Adipocyte (in vitro differentiated cells): ENCODE measurements around the gene ADCY3.
A peak's percentile ranks its signal among the peaks of the same experiment; 100 is the strongest.

Experiments used
- DNase-seq: peaks from one replicate; pipeline ENCODE4 v3.0.0-alpha.2; 2015; ENCODE audit warnings: low read depth
- H3K27me3 ChIP-seq: replicated peaks from 2 replicates; pipeline ENCODE4 v1.7.0; 2013; ENCODE audit warnings: mild to moderate bottlenecking, low read length, moderate library complexity; ENCODE audit not compliant: control insufficient read depth, insufficient read depth
- H3K36me3 ChIP-seq: 2 replicates; pipeline ENCODE4 v1.7.0; 2013; ENCODE audit warnings: low read length, mild to moderate bottlenecking, moderate library complexity; ENCODE audit not compliant: control insufficient read depth, insufficient read depth, severe bottlenecking
- H3K4me1 ChIP-seq: 2 replicates; pipeline ENCODE4 v1.7.0; 2013; ENCODE audit warnings: mild to moderate bottlenecking, low read length, moderate library complexity; ENCODE audit not compliant: control insufficient read depth, insufficient read depth
- H3K4me3 ChIP-seq: 2 replicates; pipeline ENCODE4 v1.7.0; 2013; ENCODE audit warnings: mild to moderate bottlenecking, low read length, moderate library complexity
- H3K9ac ChIP-seq: 2 replicates; pipeline ENCODE4 v1.7.0; 2013; ENCODE audit warnings: mild to moderate bottlenecking, low read length, moderate library complexity
- H3K9me3 ChIP-seq: 2 replicates; pipeline ENCODE4 v1.7.0; 2013; ENCODE audit warnings: mild to moderate bottlenecking, low read length, moderate library complexity; ENCODE audit not compliant: control insufficient read depth

The ADCY3 gene

DNA sequence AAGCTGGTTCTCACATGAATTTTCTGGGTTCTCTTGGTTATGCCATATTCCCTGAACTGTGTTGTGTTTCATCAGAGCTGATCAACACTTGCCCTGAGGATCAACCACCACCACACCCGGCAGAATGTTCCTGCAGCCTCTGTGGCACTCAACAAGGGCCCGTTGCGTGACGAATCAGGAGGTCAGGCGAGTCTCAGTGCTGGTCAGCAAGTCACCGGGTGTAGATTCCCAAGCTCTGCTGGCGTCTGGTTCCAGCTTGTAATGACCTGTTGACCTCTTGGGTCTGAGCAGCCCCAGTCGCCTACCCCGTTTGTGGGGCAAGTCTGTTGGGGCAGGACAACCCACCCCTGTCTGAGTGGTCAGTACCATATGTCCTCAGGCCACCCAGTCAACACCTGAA, 46.0 kb downstream of the ADCY3 start:
- H3K9me3 ChIP-seq = no peaks in the 10 kb centered on the region
- no peak for DNase-seq
- H3K36me3 ChIP-seq = peaks cover 9% of the 10 kb centered on the region
- peak overlapping the region; percentile 35 for H3K4me3 ChIP-seq
- peak overlapping the region; percentile 62 for H3K9ac ChIP-seq
- no peaks in the 10 kb centered on the region for H3K27me3 ChIP-seq
- H3K4me1 ChIP-seq = peaks cover 42% of the 10 kb centered on the region

DNA sequence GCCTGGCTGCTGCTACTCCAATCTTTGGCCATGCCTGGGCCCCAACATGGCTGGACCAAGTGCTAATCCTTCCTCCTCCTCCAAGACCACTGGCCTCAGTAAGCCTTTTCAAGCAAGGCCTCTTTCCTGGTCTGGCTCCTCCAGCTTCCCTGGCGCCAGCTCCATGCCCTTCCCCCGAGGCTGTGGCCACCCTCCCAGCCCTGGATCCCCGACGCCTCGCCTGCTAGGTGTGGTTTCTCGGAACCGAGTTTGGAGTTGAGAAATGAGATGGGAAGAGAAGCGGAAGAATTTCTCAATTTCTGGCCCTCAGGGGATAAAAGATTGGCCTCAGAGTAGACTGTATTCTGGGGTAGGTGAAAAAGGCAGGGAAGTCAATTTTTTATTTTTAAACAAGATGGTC, 46.4 kb downstream of the ADCY3 start:
- peaks cover 42% of the 10 kb centered on the region for H3K4me1 ChIP-seq
- H3K9ac ChIP-seq = peak overlapping the region; percentile 62
- DNase-seq = no peak

DNA sequence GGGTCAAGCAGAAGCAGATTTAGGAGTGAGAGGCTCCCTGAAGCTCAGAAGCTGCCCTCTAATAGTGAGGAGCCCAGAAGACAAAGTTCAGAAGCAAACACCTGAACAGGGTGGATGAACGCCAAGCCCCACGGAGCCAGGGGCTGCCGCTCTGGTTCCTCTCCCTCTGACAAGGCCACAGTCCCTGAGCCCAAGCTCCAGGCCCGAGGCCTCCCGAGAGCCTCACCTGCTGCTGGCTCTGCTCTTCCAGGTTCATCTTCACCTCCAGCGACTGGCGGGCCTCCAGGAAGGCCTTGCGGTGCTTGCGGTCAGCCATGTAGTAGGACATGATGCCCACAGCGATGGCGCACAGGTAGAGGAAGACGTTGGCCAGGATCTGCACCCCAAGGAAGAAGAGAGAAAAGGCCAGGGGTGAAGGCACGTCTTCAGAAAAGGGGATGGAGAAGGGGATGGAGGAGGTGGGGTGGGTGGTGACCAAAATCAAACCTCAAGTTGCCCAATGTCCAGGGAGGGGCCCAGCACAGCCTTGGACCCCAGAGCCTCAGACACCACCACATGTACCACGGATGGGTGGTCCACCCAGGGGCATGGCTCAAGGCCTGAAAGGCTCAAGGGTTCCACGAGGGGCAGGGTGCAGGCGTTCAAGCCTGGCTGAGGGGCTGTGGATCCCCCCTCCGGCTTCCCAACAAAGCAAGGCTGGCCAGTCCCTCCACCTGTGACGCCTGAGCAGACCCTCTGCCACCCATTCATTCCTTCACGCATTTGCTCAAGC, 47.5 kb downstream of the ADCY3 start:
- Histone ChIP-seq H3K27me3 (no peaks in the 10 kb centered on the region), H3K9me3 (no peaks in the 10 kb centered on the region), H3K4me1 (peaks cover 42% of the 10 kb centered on the region), H3K4me3 (no peak overlapping the region), H3K36me3 (peaks cover 12% of the 10 kb centered on the region), H3K9ac (peak overlapping the region; percentile 62)
- no peak for DNase-seq

More for the DNA sequence above, 46.4 kb downstream of the ADCY3 start:
- no peak overlapping the region for H3K4me3 ChIP-seq
- no peaks in the 10 kb centered on the region for H3K9me3 ChIP-seq
- no peaks in the 10 kb centered on the region for H3K27me3 ChIP-seq
- H3K36me3 ChIP-seq = peaks cover 9% of the 10 kb centered on the region

DNA sequence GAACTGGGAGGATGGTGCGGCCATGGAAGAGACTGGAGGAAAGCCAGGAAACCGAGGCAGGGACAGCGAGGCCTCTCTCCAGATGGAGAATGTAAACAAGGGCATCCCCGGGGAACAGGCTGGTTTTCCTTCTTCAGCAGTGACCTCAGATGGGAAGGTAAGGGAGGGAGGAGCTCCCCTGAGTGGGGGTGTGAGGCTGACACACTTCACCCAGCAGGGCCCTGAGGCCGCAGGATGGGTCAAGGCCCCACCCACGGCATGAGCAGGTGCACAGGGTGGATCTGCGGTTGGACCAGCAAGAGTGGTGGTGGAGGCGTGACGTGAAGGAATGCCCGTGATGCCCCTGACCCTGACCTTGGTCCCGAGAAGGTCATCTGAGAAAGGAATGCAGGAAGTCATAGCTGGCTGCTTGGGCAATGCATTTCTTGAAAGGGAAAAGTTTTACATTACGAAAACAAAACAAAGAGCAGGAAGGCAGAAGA, 48.1 kb downstream of the ADCY3 start:
- DNase-seq = peak; percentile 39
- H3K9me3 ChIP-seq = no peaks in the 10 kb centered on the region
- no peak overlapping the region for H3K9ac ChIP-seq
- no peaks in the 10 kb centered on the region for H3K27me3 ChIP-seq
- H3K4me1 ChIP-seq = peaks cover 42% of the 10 kb centered on the region
- peaks cover 16% of the 10 kb centered on the region for H3K36me3 ChIP-seq
- no peak overlapping the region for H3K4me3 ChIP-seq

DNA sequence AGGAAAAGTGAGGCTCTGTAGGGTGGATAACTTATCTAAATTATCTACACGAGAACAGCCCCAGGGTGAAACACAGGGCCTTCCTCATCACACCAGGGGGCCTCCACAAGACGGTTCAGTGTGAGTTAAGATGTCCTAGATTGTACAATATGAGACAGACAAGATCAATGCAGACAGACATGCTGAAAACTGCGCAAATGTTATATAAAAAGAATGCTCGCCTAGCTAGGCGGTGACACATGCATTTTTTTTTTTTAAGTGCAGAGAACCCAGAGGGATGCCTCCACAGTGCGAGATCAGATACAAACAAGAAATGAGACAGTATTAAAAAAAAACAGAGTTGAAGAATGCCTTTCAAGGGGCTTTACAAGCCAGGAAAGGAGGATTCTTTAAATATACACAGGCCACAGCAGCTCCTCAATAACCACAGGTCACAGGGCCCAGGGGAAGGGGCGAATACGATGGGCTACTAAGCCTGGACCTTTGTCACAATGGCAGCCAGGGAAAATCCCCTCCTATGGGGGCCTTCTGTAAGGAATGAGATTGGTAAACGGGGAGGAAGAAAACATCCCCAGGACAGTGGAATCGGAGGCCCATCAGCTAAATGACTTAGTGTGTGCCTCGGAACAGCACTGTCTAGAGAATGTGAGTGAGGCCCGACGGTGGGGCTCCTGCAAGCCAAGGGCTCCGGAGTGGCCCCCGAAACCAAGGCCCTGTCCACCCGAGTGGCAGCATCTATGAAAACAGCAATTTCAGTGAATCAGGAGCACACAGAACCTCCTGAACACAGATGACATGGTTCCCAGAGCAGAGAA, 48.9 kb downstream of the ADCY3 start:
- no peaks in the 10 kb centered on the region for H3K9me3 ChIP-seq
- peaks cover 42% of the 10 kb centered on the region for H3K4me1 ChIP-seq
- H3K27me3 ChIP-seq = no peaks in the 10 kb centered on the region
- no peak for DNase-seq
- no peak overlapping the region for H3K4me3 ChIP-seq
- peaks cover 16% of the 10 kb centered on the region for H3K36me3 ChIP-seq
- no peak overlapping the region for H3K9ac ChIP-seq

DNA sequence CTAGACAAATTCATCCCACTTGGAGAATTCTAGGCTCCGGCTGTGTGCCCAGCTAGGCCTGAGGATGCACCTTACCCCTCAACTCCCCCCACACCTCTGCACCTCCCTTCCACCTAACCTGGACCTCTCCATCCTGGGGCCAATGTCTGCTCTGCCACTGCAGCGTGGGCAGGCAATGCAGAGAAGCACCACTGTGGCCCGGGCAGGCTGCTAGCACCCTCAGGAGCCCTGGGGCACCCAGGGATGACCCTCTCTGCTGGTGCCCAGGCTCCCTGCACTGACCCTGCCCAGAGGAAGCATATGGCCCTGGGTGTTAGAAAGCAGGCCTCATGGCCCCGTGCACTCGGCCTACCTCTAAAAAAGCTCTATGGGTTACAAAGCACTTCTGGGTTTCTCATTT, 49.6 kb downstream of the ADCY3 start:
- no peak overlapping the region for H3K9ac ChIP-seq
- H3K4me1 ChIP-seq = peaks cover 39% of the 10 kb centered on the region
- H3K27me3 ChIP-seq = no peaks in the 10 kb centered on the region
- peaks cover 16% of the 10 kb centered on the region for H3K36me3 ChIP-seq
- no peaks in the 10 kb centered on the region for H3K9me3 ChIP-seq
- no peak overlapping the region for H3K4me3 ChIP-seq
- no peak for DNase-seq

DNA sequence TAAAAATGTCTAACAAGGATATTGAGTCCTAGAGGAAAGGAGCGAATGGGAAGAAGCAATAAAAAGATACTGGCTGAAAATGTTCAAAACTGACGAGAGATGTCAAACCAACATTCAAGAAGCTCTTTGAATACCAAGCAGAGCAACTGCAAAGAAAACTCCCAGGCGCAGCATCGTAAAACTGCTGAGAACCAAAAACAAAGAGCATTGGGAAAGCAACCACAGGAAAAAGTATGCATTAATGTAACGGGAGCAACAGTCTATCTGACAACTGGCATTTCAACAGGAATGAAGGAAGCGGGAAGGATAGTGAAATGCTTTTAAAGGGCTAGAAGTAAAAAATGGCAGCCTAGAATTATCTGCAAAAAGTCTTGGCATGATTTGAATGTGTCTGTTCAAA, 53.1 kb downstream of the ADCY3 start:
- H3K27me3 ChIP-seq = no peaks in the 10 kb centered on the region
- peaks cover 15% of the 10 kb centered on the region for H3K36me3 ChIP-seq
- no peak overlapping the region for H3K9ac ChIP-seq
- DNase-seq = no peak
- no peaks in the 10 kb centered on the region for H3K9me3 ChIP-seq
- peaks cover 22% of the 10 kb centered on the region for H3K4me1 ChIP-seq
- no peak overlapping the region for H3K4me3 ChIP-seq

DNA sequence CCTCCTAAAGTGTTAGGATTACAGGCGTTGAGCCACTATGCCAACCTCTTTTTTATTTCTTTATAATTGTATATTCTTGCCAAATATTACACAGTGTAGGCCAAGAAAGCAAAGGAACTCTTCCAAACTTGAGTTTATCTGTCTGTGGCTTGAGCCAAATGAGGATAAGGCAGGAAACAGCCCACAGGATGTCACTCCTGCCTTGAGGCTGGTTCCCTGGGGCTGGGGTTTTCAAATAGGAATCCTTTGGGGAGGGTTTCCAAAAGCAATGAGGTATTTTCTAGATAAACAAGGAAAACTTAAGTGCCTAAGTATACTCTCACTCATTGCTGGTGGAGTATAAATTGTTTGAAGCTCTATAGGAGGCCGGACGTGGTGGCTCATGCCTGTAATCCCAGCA, 56.4 kb downstream of the ADCY3 start:
- H3K36me3 ChIP-seq = peaks cover 7% of the 10 kb centered on the region
- DNase-seq = no peak
- H3K4me3 ChIP-seq = no peak overlapping the region
- no peaks in the 10 kb centered on the region for H3K27me3 ChIP-seq
- peak overlapping the region; percentile 29 for H3K9ac ChIP-seq
- peaks cover 25% of the 10 kb centered on the region for H3K4me1 ChIP-seq
- no peaks in the 10 kb centered on the region for H3K9me3 ChIP-seq

DNA sequence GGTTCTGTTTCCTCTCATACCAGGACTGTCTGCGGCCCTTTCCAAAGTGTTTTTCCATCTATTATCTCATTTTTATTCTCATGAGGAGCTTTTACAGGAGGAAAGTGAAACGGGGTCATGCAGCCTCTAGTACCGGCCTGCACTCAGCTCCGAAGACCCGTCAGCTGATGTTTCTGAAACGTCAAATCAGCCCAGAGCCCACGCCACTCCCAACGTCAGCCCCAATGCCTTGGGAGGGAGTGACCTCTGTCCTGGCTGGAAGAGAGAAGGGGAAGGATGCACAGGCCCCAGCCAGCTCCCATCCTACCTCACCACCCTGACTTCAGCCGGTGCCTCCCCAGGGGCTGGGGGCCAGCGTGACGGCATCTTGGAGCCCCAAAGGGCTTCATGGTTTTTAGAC, 58.5 kb downstream of the ADCY3 start:
- H3K4me3 ChIP-seq = no peak overlapping the region
- H3K9me3 ChIP-seq = no peaks in the 10 kb centered on the region
- peak overlapping the region; percentile 66 for H3K9ac ChIP-seq
- H3K36me3 ChIP-seq = no peaks in the 10 kb centered on the region
- peaks cover 38% of the 10 kb centered on the region for H3K4me1 ChIP-seq
- no peak for DNase-seq
- H3K27me3 ChIP-seq = no peaks in the 10 kb centered on the region

DNA sequence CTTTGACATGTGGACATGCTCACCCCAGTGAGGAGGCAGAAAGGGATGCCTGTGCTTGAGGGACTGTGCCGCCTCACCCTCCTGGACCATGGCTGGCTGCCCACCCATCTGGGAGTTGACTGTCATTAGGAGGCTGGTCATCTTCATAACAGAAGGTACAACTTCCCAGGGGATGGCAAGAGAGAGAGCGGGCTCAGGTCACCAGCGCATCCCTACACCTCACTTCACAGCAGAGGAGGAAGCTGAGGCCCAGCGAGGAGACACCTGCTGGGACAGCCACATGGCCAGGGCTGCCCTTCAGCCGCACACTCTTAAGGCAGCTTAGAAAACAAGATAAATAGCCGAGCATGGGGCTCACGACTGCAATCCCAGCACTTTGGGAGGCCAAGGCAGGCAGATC, 59.4 kb downstream of the ADCY3 start:
- Histone ChIP-seq H3K9ac (no peak overlapping the region), H3K4me3 (no peak overlapping the region), H3K27me3 (no peaks in the 10 kb centered on the region), H3K36me3 (no peaks in the 10 kb centered on the region), H3K9me3 (no peaks in the 10 kb centered on the region), H3K4me1 (peaks cover 47% of the 10 kb centered on the region)
- no peak for DNase-seq

DNA sequence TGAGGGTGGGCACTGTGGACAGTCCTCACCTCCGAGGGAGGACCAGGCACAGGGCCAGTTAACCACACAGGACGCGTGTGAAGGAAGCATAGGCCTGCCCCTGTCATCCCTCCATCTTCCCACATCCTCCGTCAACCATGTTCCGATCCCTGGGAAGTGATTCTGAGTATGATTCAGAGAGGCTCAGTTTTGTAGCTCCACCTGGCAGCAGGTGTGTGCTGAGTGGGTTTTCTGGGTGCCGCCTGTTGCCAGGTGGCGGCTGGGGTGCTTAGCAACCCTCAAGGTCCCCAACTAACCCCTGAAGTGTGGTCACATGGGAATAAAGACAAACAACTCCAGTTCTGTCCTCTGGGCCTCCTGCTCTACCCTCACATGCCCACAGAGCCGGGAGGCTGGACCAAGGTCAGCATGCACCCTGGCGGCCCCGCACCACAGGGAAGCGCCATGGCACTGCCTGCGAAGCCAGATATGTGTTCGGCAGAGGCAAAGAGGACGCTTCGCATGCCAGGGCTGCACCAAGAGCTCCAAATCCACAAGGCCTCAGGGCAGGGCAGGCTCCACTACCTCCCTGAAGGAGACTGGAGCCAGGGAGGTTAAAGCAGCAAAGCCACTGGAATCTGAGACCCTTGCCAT, 60.0 kb downstream of the ADCY3 start:
- no peak for DNase-seq

More for the DNA sequence above, 60.0 kb downstream of the ADCY3 start:
- Histone ChIP-seq H3K4me1 (peaks cover 52% of the 10 kb centered on the region), H3K27me3 (no peaks in the 10 kb centered on the region), H3K4me3 (no peak overlapping the region), H3K9ac (no peak overlapping the region), H3K9me3 (no peaks in the 10 kb centered on the region), H3K36me3 (no peaks in the 10 kb centered on the region)
